Loucy (cell line): ENCODE data around the gene BARX2.

Experiments used
- H2AFZ ChIP-seq: fragments of 200-600 bp; sonication (generic); 2 replicates; pipeline ENCODE4 v1.6.0; 2016; ENCODE audit warnings: antibody characterized with exemption, mild to moderate bottlenecking, low read length, moderate library complexity
- H3F3A ChIP-seq: fragments of 200-600 bp; 2 replicates; pipeline ENCODE4 v1.6.0; 2016; ENCODE audit warnings: antibody characterized with exemption, low read depth, mild to moderate bottlenecking
- H3K27me3 ChIP-seq: fragments of 200-600 bp; sonication (generic); 2 replicates; pipeline ENCODE4 v1.6.1; 2014; ENCODE audit warnings: low read length, mild to moderate bottlenecking; ENCODE audit not compliant: insufficient read depth, poor library complexity, severe bottlenecking
- H3K36me3 ChIP-seq: fragments of 200-600 bp; sonication (generic); 2 replicates; pipeline ENCODE4 v1.6.1; 2016; ENCODE audit warnings: low read length; ENCODE audit not compliant: insufficient read depth
- H3K4me1 ChIP-seq: fragments of 200-600 bp; sonication (generic); 2 replicates; pipeline ENCODE4 v1.5.1; 2014; ENCODE audit warnings: low read length, mild to moderate bottlenecking; ENCODE audit not compliant: insufficient read depth, poor library complexity, severe bottlenecking
- H3K4me2 ChIP-seq: fragments of 200-600 bp; sonication (generic); 2 replicates; pipeline ENCODE4 v1.6.0; 2014; ENCODE audit warnings: antibody characterized with exemption, low read length, low read depth, mild to moderate bottlenecking; ENCODE audit not compliant: poor library complexity, severe bottlenecking
- H3K4me3 ChIP-seq: fragments of 200-600 bp; sonication (generic); 2 replicates; pipeline ENCODE4 v1.5.1; 2014; ENCODE audit warnings: low read length, mild to moderate bottlenecking, mixed read lengths; ENCODE audit not compliant: poor library complexity, severe bottlenecking
- H3K79me2 ChIP-seq: fragments of 200-600 bp; sonication (generic); 2 replicates; pipeline ENCODE4 v1.6.1; 2014; ENCODE audit warnings: low read length; ENCODE audit not compliant: insufficient read depth
- H3K9ac ChIP-seq: fragments of 200-600 bp; sonication (generic); 2 replicates; pipeline ENCODE4 v1.6.0; 2014; ENCODE audit warnings: mild to moderate bottlenecking, low read depth, low read length, moderate library complexity; ENCODE audit not compliant: poor library complexity, severe bottlenecking
- H3K9me2 ChIP-seq: fragments of 200-600 bp; sonication (generic); replicated peaks from 2 replicates; pipeline ENCODE4 v1.6.1; 2016; ENCODE audit warnings: low read depth, low read length, mixed read lengths
- H3K9me3 ChIP-seq: fragments of 200-600 bp; sonication (generic); 2 replicates; pipeline ENCODE4 v1.6.1; 2014; ENCODE audit warnings: mild to moderate bottlenecking, antibody characterized with exemption, low read length, low read depth; ENCODE audit not compliant: insufficient read depth
- H4K20me1 ChIP-seq: fragments of 200-600 bp; sonication (generic); 2 replicates; pipeline ENCODE4 v1.6.0; 2014; ENCODE audit warnings: antibody characterized with exemption, low read length, mild to moderate bottlenecking; ENCODE audit not compliant: insufficient read depth, poor library complexity, severe bottlenecking
- CTCF ChIP-seq: fragments of 200-600 bp; sonication (generic); conservative IDR thresholded peaks from 2 replicates; pipeline ENCODE4 v1.5.1; 2014; ENCODE audit warnings: mild to moderate bottlenecking, antibody characterized with exemption, low read length
- EZH2phosphoT487 ChIP-seq: fragments of 200-600 bp; IDR thresholded peaks from 2 replicates; pipeline ENCODE4 v1.6.1; 2018; ENCODE audit warnings: antibody characterized with exemption, mild to moderate bottlenecking, moderate library complexity, borderline replicate concordance

Gene BARX2

GRCh38 chr11:129460714-129461113 is 85.1 kb downstream of the BARX2 start:
- Histone ChIP-seq H4K20me1 (no peaks in the 10 kb centered on the region), H2AFZ (no peak overlapping the region), H3K4me1 (no peaks in the 10 kb centered on the region), H3K9me2 (no peaks in the 10 kb centered on the region), H3K9me3 (no peaks in the 10 kb centered on the region), H3K36me3 (no peaks in the 10 kb centered on the region), H3K79me2 (no peaks in the 10 kb centered on the region), H3K27me3 (no peaks in the 10 kb centered on the region), H3K4me2 (no peak overlapping the region), H3K9ac (no peak overlapping the region), H3F3A (no peaks in the 10 kb centered on the region), H3K4me3 (no peak overlapping the region)
- TF ChIP-seq EZH2phosphoT487 = no peak
- no peak for TF ChIP-seq CTCF

GRCh38 chr11:129484068-129484467 is 108.4 kb downstream of the BARX2 start:
- no peaks in the 10 kb centered on the region for H3K9me3 ChIP-seq
- H3K9me2 ChIP-seq = no peaks in the 10 kb centered on the region; the same call in 1 of the 2 replicates
- no peak overlapping the region for H3K4me2 ChIP-seq
- no peaks in the 10 kb centered on the region for H3F3A ChIP-seq
- H3K9ac ChIP-seq = no peak overlapping the region
- no peaks in the 10 kb centered on the region for H3K79me2 ChIP-seq
- no peaks in the 10 kb centered on the region for H3K4me1 ChIP-seq
- TF ChIP-seq EZH2phosphoT487 (no peak), CTCF (no peak)
- no peak overlapping the region for H2AFZ ChIP-seq
- H4K20me1 ChIP-seq = no peaks in the 10 kb centered on the region
- H3K4me3 ChIP-seq = no peak overlapping the region
- no peaks in the 10 kb centered on the region for H3K27me3 ChIP-seq
- H3K36me3 ChIP-seq = no peaks in the 10 kb centered on the region

GRCh38 chr11:129489249-129489648 is 113.6 kb downstream of the BARX2 start:
- Histone ChIP-seq H3K4me3 (no peak overlapping the region), H3K79me2 (no peaks in the 10 kb centered on the region), H3K4me1 (no peaks in the 10 kb centered on the region), H3K9me3 (no peaks in the 10 kb centered on the region), H3K9me2 (no peaks in the 10 kb centered on the region; the same call in 1 of the 2 replicates), H3K27me3 (no peaks in the 10 kb centered on the region), H2AFZ (no peak overlapping the region), H3K4me2 (no peak overlapping the region), H4K20me1 (no peaks in the 10 kb centered on the region), H3K36me3 (no peaks in the 10 kb centered on the region), H3K9ac (no peak overlapping the region), H3F3A (no peaks in the 10 kb centered on the region)
- no peak for TF ChIP-seq CTCF
- TF ChIP-seq EZH2phosphoT487 = no peak
